Ovary (tissue), 9 donors: ENCODE data around the gene ANKAR. TPM values are rescaled to one million over a fixed set of nuclear protein-coding genes. Genes with fewer than 3 reads are reported as not detected.
"Not testable (repeated sequence)": the region's sequence is repeated elsewhere in the genome, so short reads cannot be mapped to it uniquely, and the experiment has no call there.

ENCODE experiments used
- DNase-seq, 5 donors: peaks; one replicate each; pipeline ENCODE4 v3.0.0-alpha.2; 2019 to 2020
- H3K27ac ChIP-seq, 2 donors: fragments of 200-600 bp; one replicate each; pipeline versions ENCODE4 v1.5.1 to v1.8.0; 2019 to 2022
- H3K27me3 ChIP-seq: fragments of 200-600 bp; one replicate; pipeline ENCODE4 v1.8.0; 2022
- H3K36me3 ChIP-seq: fragments of 200-600 bp; sonication (generic); one replicate; pipeline ENCODE4 v1.5.1; 2019
- H3K4me1 ChIP-seq: one replicate; pipeline ENCODE4 v1.8.1; 2013; ENCODE audit warnings: mild to moderate bottlenecking, moderate library complexity; ENCODE audit not compliant: insufficient read depth
- H3K4me3 ChIP-seq: fragments of 200-600 bp; sonication (generic); one replicate; pipeline ENCODE4 v1.5.1; 2017
- H3K9me3 ChIP-seq, 2 donors: fragments of 200-600 bp in 1 of 2; sonication (generic) in 1 of 2; one replicate each; pipeline versions ENCODE4 v1.5.1 to v1.8.1; 2013 to 2019; ENCODE audit warnings: mild to moderate bottlenecking in 1 of 2, moderate library complexity in 1 of 2
- EP300 ChIP-seq: sonication (generic); formaldehyde crosslinking; IDR thresholded peaks from one replicate; pipeline ENCODE4 v1.6.1; 2017; ENCODE audit warnings: antibody characterized with exemption
- POLR2A ChIP-seq: fragments of 450-650 bp; IDR thresholded peaks from one replicate; pipeline ENCODE4 v1.6.1; 2017; ENCODE audit warnings: antibody characterized with exemption, mild to moderate bottlenecking, moderate library complexity
- WGBS, 3 donors: extraction: QIAGEN DNeasy Blood & Tissue Kit in 1 of 3; methylation state at CpG; one replicate each; pipeline versions ENCODE4 v1.1.5 to v1.1.7; 2013 to 2017; 5-methylcytosine and 5-hydroxymethylcytosine counted together
- intact Hi-C, 4 donors: fragments of 100-400 bp; cut with DNase I; formaldehyde crosslinking; loops; one replicate each; pipeline versions ENCODE4 v1.11.0 to v1.15.1; 2022 to 2023
- polyA plus RNA-seq, 2 donors: library from polyadenylated mRNA; stranded (reverse); fragments of 200-250 nt in 1 of 2; fragments of 350-450 nt in 1 of 2; fragmentation: Illumina TruSeq in 1 of 2; extraction: RNeasy Lipid Tissue Mini Kit (QIAGEN cat#74804) in 1 of 2; gene quantifications; one replicate each; pipeline ENCODE4 v1.2.3, GENCODE V29; 2013 to 2014
- total RNA-seq, 7 donors: library from RNA; depleted of rRNA in 2 of 7; stranded (reverse); fragments of >200 nt in 2 of 7; fragmentation: NEBNext Ultra II Directional in 3 of 7; extraction: Animal tissue kit (Norgen Biotek cat#: 25700) in 3 of 7; gene quantifications; one replicate each; pipeline versions ENCODE4 v1.1.0 to v1.2.4, GENCODE V29; 2016 to 2023
- TF ChIP-seq, protein P1 (sequence below), 3 donors: fragments of 450-650 bp in 2 of 3; fragments of 200-600 bp in 1 of 3; IDR thresholded peaks; one replicate each; pipeline versions ENCODE4 v1.5.1 to v1.8.0; 2016 to 2022; ENCODE audit warnings: antibody characterized with exemption in 3 of 3, mild to moderate bottlenecking in 1 of 3
- donor health status: DM: no; HTN: no; CAD: no; lungs with moderate emphysema.
- donor health status: DM: no; HTN: no; CAD: no.
- donor health status: Bipolar disorder and iron deficiency.
- donor health status: DM: yes; HTN: yes; CAD: no.
- donor health status: DM: no; HTN: no; CAD: no.
- donor health status: DM: yes; HTN: yes; CAD: no.

Gene ANKAR
- total and polyA plus RNA-seq, 9 donors: 3.6 to 23.2 (median 17.3) TPM

DNA sequence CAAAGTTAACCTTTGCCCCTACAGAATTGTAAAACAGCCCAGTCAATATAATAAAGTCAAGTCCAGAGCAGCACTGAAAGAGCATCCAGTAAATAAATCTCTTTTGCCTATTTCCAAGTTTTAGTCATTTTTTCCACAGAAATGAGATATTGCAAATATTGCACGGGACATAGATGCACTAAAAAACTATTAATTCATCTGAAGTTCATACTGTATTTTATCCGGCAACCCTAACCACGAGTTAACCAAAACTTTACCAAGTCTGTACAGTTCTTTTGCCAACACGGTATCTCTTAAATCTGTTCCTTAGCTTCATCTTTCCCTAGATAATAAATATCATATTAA, 13.7 kb upstream of the ANKAR start:
- intact Hi-C loops: loop anchor here in 2 of 4 donors (5.0 kb wide), 3 partner anchors 37 to 83 kb away; partner anchors contain the start of gene SLC40A1 (in 1 of the 2)
- no peak overlapping the region for H3K27ac ChIP-seq
- no peak for DNase-seq
- H3K9me3 ChIP-seq: no peaks in the 10 kb centered on the region
- no peak overlapping the region for H3K4me3 ChIP-seq
- TF ChIP-seq EP300 (no peak), POLR2A (no peak)
- TF ChIP-seq, protein P1, sequence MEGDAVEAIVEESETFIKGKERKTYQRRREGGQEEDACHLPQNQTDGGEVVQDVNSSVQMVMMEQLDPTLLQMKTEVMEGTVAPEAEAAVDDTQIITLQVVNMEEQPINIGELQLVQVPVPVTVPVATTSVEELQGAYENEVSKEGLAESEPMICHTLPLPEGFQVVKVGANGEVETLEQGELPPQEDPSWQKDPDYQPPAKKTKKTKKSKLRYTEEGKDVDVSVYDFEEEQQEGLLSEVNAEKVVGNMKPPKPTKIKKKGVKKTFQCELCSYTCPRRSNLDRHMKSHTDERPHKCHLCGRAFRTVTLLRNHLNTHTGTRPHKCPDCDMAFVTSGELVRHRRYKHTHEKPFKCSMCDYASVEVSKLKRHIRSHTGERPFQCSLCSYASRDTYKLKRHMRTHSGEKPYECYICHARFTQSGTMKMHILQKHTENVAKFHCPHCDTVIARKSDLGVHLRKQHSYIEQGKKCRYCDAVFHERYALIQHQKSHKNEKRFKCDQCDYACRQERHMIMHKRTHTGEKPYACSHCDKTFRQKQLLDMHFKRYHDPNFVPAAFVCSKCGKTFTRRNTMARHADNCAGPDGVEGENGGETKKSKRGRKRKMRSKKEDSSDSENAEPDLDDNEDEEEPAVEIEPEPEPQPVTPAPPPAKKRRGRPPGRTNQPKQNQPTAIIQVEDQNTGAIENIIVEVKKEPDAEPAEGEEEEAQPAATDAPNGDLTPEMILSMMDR (IDR thresholded peaks at IDR 0.05): no peak
- no peaks in the 10 kb centered on the region for H3K27me3 ChIP-seq
- no peaks in the 10 kb centered on the region for H3K36me3 ChIP-seq
- WGBS, 3 donors: 7 to 9% (median 7%) methylated on average over 4 of the region's 4 CpGs
- peaks cover 10% of the 10 kb centered on the region for H3K4me1 ChIP-seq

DNA sequence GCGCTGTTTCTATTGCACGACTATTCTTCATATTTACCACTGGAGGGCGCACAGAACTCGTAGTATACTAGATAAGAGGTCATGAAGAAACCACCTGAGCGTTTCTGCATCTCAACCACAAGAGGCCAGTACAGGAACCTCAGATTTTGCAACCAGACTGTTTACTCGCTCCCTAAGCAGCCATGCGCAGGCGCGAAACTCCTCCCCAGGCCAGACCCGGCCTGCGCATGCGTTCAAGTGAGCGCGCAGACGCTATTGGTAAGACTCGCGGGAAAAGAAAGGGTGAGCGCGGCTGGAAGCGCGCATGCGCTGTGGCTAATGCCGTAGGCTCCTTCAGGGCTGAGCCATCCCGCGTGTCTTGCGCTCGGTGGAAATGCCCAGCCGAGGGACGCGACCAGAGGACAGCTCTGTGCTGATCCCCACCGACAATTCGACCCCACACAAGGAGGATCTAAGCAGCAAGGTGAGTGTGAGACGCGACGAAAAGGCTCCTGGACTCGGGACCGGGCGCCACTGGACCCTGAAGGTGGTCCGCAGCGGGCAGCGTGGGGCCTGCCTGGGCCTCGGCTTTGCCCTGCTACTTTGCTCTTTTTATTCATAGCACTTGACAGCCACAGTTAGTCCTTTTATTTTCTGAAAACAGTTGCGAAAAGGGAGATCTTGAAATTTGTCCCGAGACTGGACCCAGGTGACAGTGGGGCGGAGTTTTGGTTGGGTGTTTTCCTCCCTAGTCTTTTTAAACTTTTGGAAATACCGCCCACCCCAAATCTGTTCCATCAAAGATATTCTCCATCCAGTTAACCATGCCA, 13.1 kb upstream of the ANKAR start, which contains the start of gene ASNSD1:
TSS of gene ASNSD1 (plus strand) at position 312 of the 809 bp plus-strand sequence. CDS start 4,674 bp downstream, outside the sequence.
- intact Hi-C loops: loop anchor here in 2 of 4 donors (5.0 kb wide), 3 partner anchors 36 to 84 kb away; partner anchors contain the start of gene SLC40A1 (in 1 of the 2)
- H3K4me3 ChIP-seq: peak within 1 kb of the TSS; percentile 84
- peaks cover 10% of the 10 kb centered on the region for H3K4me1 ChIP-seq
- DNase-seq: peak; percentile 98 to 99 (median 99)
- 0 to 1% (median 0%) methylated on average over 46 of the region's 46 CpGs for WGBS, 3 donors
- no peaks in the 10 kb centered on the region for H3K36me3 ChIP-seq
- no peaks in the 10 kb centered on the region for H3K9me3 ChIP-seq
- H3K27me3 ChIP-seq: no peaks in the 10 kb centered on the region
- TF ChIP-seq, protein P1 (IDR thresholded peaks at IDR 0.05): peak; percentile 99
- TF ChIP-seq EP300 (no peak), POLR2A (peak; percentile 87)
- H3K27ac ChIP-seq: peak within 1 kb of the TSS; percentile 31 to 66

DNA sequence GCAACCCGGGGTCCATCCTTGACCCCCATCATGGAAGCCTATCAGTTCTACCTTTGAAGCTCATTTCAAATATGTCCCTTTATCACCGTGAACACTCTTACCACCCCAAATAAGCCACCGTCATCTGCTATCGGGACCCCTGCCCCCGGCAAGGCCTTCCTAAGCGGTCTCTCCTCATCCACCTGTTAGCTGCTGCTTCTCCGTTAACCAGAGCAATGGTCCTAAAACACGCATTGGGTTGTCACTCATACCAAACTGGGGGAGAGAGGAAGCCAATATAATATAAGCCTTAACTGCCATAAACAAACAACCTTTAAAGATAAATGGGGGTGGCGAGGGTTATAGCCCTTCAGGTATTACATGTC, 12.5 kb upstream of the ANKAR start:
- intact Hi-C loops: loop anchor here in 2 of 4 donors (5.0 kb wide), 3 partner anchors 35 to 85 kb away; partner anchors contain the start of gene SLC40A1 (in 1 of the 2)

DNA sequence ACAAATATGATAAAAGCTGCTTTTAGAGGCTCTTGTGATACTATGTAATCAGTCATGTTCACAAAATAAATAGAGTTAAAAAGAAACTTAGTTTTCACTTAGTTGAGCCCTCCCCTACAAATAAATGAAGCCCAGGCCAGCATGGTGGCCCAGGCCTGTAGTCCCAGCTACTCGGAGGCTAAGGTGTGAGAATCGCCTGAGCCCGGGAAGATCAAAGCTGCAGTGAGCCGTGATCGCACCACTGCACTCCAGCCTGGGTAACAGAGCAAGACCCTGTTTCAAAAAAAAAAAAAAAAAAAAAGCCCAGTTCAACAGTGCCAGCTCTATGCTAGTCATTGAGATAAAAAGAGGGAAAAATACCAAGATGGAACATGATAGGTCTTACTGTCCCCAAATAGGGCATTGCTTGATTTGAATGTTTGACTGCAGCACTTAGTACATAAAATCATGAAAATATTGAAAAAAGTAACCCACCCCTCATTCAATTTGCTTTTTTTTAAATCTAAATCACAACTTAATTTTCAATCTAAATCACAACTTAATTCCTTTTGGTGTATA, 11.7 kb upstream of the ANKAR start:
- no peak overlapping the region for H3K27ac ChIP-seq
- TF ChIP-seq POLR2A (no peak), EP300 (no peak)
- TF ChIP-seq, protein P1 (IDR thresholded peaks at IDR 0.05): no peak
- no peak for DNase-seq
- H3K4me3 ChIP-seq: peak overlapping the region; percentile 84
- peaks cover 10% of the 10 kb centered on the region for H3K4me1 ChIP-seq
- no peaks in the 10 kb centered on the region for H3K36me3 ChIP-seq
- 56 to 74% (median 73%) methylated on average over 5 of the region's 5 CpGs for WGBS, 3 donors
- intact Hi-C loops: loop anchor here in 2 of 4 donors (5.0 kb wide), 3 partner anchors 35 to 85 kb away; partner anchors contain the start of gene SLC40A1 (in 1 of the 2)
- no peaks in the 10 kb centered on the region for H3K27me3 ChIP-seq
- no peaks in the 10 kb centered on the region for H3K9me3 ChIP-seq

More for the DNA sequence above, 12.5 kb upstream of the ANKAR start:
- no peak for DNase-seq
- H3K27me3 ChIP-seq: no peaks in the 10 kb centered on the region
- H3K4me3 ChIP-seq: peak overlapping the region; percentile 84
- no peaks in the 10 kb centered on the region for H3K36me3 ChIP-seq
- H3K4me1 ChIP-seq: peaks cover 10% of the 10 kb centered on the region
- no peaks in the 10 kb centered on the region for H3K9me3 ChIP-seq
- 4 to 7% (median 6%) methylated on average over 9 of the region's 9 CpGs for WGBS, 3 donors
- H3K27ac ChIP-seq: peak overlapping the region; percentile 31 to 66
- TF ChIP-seq, protein P1 (IDR thresholded peaks at IDR 0.05): no peak
- TF ChIP-seq POLR2A (no peak), EP300 (no peak)

DNA sequence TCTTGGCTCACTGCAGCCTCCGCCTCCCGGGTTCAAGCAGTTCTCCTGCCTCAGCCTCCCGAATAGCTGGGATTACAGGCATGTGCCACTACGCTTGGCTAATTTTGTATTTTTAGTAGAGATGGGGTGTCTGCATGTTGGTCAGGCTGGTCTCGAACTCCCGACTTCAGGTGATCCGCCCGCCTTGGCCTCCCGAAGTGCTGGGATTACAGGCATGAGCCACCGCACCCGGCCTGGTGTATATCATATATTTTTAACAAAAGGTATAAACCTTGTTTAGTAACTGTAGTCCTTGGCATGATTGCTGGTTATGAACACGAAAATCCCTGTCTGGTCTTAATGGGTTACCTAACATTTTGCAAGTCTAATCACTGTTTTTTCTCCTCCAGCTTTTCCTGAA, 11.2 kb upstream of the ANKAR start:
- H3K4me1 ChIP-seq: peaks cover 10% of the 10 kb centered on the region
- 90 to 93% (median 91%) methylated on average over 12 of the region's 12 CpGs for WGBS, 3 donors
- H3K36me3 ChIP-seq, H3K4me3 ChIP-seq, H3K27me3 ChIP-seq, H3K9me3 ChIP-seq, H3K27ac ChIP-seq, DNase-seq: not testable (repeated sequence)
- intact Hi-C loops: loop anchor here in 2 of 4 donors (5.0 kb wide), 3 partner anchors 34 to 86 kb away; partner anchors contain the start of gene SLC40A1 (in 1 of the 2)
